Pancreas (tissue), 10 donors: Measurements from ENCODE around the gene CCDC17. TPM values are rescaled to one million over a fixed set of nuclear protein-coding genes. Genes with fewer than 3 reads are reported as not detected.

Experiments used
- ATAC-seq, 4 donors: fragments of 200-7000 bp; cut with Tn5 transposase; one replicate each; pipeline versions ENCODE4 v1.8.0 to v1.9.1; 2020; ENCODE audit warnings: mild to moderate bottlenecking in 4 of 4, moderate library complexity in 4 of 4
- DNase-seq, 6 donors: peaks; one replicate each; pipeline ENCODE4 v3.0.0-alpha.2; 2020
- FAIRE-seq: peaks from 2 replicates; lab custom pipeline; 2012; peaks lifted over from hg19 to GRCh38; lab: Jason Lieb, UNC
- H3K27ac ChIP-seq, 4 donors: fragments of 200-600 bp; sonication (generic); 1 replicate in 3 of 4; 2 replicates in 1 of 4; pipeline versions ENCODE4 v1.5.0 to v1.8.0; 2020
- H3K27me3 ChIP-seq, 4 donors: fragments of 200-600 bp; one replicate each; pipeline ENCODE4 v1.8.0; 2021
- H3K36me3 ChIP-seq, 3 donors: fragments of 200-600 bp; sonication (generic) in 1 of 3; one replicate each; pipeline versions ENCODE4 v1.5.0 to v1.8.0; 2020 to 2021
- H3K4me1 ChIP-seq, 3 donors: fragments of 200-600 bp; one replicate each; pipeline ENCODE4 v1.8.0; 2021
- H3K4me3 ChIP-seq, 4 donors: fragments of 200-600 bp; sonication (generic) in 2 of 4; one replicate each; pipeline versions ENCODE4 v1.5.0 to v1.8.0; 2020 to 2021
- H3K9me3 ChIP-seq, 4 donors: fragments of 200-600 bp; one replicate each; pipeline ENCODE4 v1.8.0; 2021
- CTCF ChIP-seq, 4 donors: fragments of 200-600 bp; sonication (generic) in 3 of 4; IDR thresholded peaks; one replicate each; pipeline versions ENCODE4 v1.5.0 to v1.8.0; 2021; ENCODE audit warnings: antibody characterized with exemption in 4 of 4
- WGBS, 2 donors: extraction: QIAGEN DNeasy Blood & Tissue Kit; methylation state at CpG; one replicate each; pipeline ENCODE4 v1.1.7; 2013; 5-methylcytosine and 5-hydroxymethylcytosine counted together
- intact Hi-C, 3 donors: fragments of 100-400 bp; cut with DNase I; formaldehyde crosslinking; loops; one replicate each; pipeline versions ENCODE4 v1.11.1 to v1.14.2; 2022
- polyA plus RNA-seq, 2 donors: library from polyadenylated mRNA; stranded (reverse); fragments of 200-250 nt; gene quantifications; one replicate each; pipeline ENCODE4 v1.2.3, GENCODE V29; 2013
- total RNA-seq, 6 donors: library from RNA; stranded (reverse); fragmentation: NEBNext Ultra II Directional in 4 of 6; extraction: Animal tissue kit (Norgen Biotek cat#: 25700) in 4 of 6; gene quantifications; one replicate each; pipeline versions ENCODE4 v1.2.1 to v1.2.4, GENCODE V29; 2021 to 2023
- donor health status: healthy with polysubstance abuse.
- donor health status: DM: no; HTN: no; CAD: no; lungs with moderate emphysema.
- donor health status: DM: no; HTN: no; CAD: no.
- donor health status: control.
- donor health status: control.
- donor health status: Bipolar disorder and iron deficiency.
- donor health status: DM: yes; HTN: yes; CAD: no.
- donor health status: DM: no; HTN: no; CAD: no.
- donor health status: DM: no; HTN: no; CAD: no.
- donor health status: DM: yes; HTN: yes; CAD: no.

CCDC17 gene
- total and polyA plus RNA-seq, 8 donors = 0.64 to 2.3 (median 1.4) TPM

- FAIRE-seq (no peak), DNase-seq (no peak), ATAC-seq (no peak)
- H3K36me3 ChIP-seq = peaks cover 3 to 77% (median 4%) of the 10 kb centered on the region in 3 donors
- H3K4me3 ChIP-seq = no peak overlapping the region
- WGBS, 2 donors = 95 to 97% methylated on average over 3 of the region's 3 CpGs
- no peak overlapping the region for H3K27ac ChIP-seq
- no peaks in the 10 kb centered on the region for H3K27me3 ChIP-seq
- intact Hi-C loops = no loop called here
- no peaks in the 10 kb centered on the region for H3K9me3 ChIP-seq
- no peaks in the 10 kb centered on the region for H3K4me1 ChIP-seq
- TF ChIP-seq CTCF (IDR thresholded peaks at IDR 0.05) = no peak
These were observed 32.8 kb upstream of the CCDC17 start for GRCh38 chr1:45656573-45657226.

GRCh38 chr1:45654540-45655280, 30.9 kb upstream of the CCDC17 start:
- H3K27me3 ChIP-seq = no peaks in the 10 kb centered on the region
- intact Hi-C loops = no loop called here
- no peaks in the 10 kb centered on the region for H3K9me3 ChIP-seq
- WGBS, 2 donors = 92 to 94% methylated on average over 12 of the region's 12 CpGs
- ATAC-seq (no peak), DNase-seq (no peak), FAIRE-seq (no peak)
- no peak for TF ChIP-seq CTCF (IDR thresholded peaks at IDR 0.05)
- H3K4me3 ChIP-seq = no peak overlapping the region
- H3K27ac ChIP-seq = no peak overlapping the region
- H3K36me3 ChIP-seq = peaks cover 3 to 78% (median 4%) of the 10 kb centered on the region in 3 donors
- H3K4me1 ChIP-seq = no peaks in the 10 kb centered on the region

DNA sequence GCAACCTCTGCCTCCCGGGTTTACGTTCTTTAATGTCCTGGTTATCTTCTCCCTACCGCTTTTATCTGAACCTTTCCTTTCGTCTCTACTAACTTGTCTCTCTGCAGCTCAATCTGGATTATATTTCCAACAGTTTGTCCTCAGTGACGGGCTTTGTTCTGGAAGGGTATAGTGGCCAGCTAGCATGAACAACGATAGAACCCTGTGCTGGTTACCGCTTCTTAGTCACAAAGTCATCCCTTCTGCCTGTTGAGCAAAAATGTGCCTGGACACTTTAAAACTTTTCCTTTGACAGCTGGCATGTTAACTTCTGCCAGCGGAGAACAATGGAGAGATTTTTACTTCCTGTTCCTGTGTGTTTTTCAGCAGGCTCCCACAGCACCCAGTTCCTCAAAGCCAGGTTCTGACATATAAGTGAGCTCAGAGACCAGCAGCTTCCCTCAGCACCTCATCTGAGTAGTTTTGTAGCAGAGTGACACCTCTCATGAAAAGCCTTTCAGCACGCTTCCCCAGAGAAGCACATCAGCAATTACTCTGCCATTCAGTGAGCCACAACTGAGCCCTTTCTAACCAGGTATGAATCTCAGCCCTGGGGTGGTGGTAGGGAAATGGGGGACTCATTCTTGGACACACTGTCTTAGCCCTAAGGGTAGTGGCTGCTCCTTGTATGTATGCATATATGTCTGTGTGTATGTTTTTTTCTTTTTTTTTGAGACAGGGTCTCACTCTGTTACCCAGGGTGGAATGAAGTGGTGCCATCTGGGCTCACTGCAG, 23.6 kb upstream of the CCDC17 start:
- TF ChIP-seq CTCF (IDR thresholded peaks at IDR 0.05) = no peak
- Histone ChIP-seq H3K9me3 (no peaks in the 10 kb centered on the region), H3K36me3 (peaks cover 0 to 15% (median 0%) of the 10 kb centered on the region in 3 donors), H3K27ac (peak overlapping the region in 2 of 4 donors; percentile 46 to 53), H3K4me3 (no peak overlapping the region), H3K27me3 (no peaks in the 10 kb centered on the region), H3K4me1 (peaks cover 3 to 12% (median 12%) of the 10 kb centered on the region in 3 donors)
- WGBS, 2 donors = 67 to 70% methylated on average over 9 of the region's 9 CpGs
- intact Hi-C loops = no loop called here
- ATAC-seq (peak; percentile 39 to 72 (median 66)), FAIRE-seq (no peak), DNase-seq (no peak)

DNA sequence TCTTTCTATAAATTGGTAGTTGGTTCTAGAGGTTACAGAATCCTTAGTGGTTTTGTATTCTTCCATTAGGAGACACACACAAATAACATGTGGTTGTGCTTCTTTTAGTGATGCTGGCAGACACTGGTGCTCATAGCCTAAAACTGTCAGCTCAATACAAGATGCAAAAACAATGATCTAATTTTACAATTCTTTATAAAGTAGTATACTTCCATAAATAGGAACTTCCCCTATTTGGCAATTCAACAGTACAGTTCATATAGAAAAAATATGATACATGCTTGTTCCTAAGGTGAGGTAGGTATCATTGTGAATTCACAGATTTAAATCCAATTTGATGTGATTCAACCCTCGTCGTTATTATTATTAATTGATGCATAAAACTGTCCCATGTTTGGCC, 20.8 kb upstream of the CCDC17 start:
- peaks cover 0 to 17% (median 8%) of the 10 kb centered on the region in 3 donors for H3K36me3 ChIP-seq
- H3K4me3 ChIP-seq = no peak overlapping the region
- intact Hi-C loops = no loop called here
- no peaks in the 10 kb centered on the region for H3K9me3 ChIP-seq
- WGBS, 2 donors = 68 to 81% methylated on average over 2 of the region's 2 CpGs
- H3K4me1 ChIP-seq = peaks cover 3 to 12% (median 12%) of the 10 kb centered on the region in 3 donors
- no peak for ATAC-seq
- peak overlapping the region in 3 of 4 donors; percentile 43 to 74 (median 55) for H3K27ac ChIP-seq
- no peak for DNase-seq
- H3K27me3 ChIP-seq = no peaks in the 10 kb centered on the region
- FAIRE-seq = no peak
- TF ChIP-seq CTCF (IDR thresholded peaks at IDR 0.05) = no peak
